H9 (cell line): ENCODE data around the gene LAMP2. TPM values are rescaled to one million over a fixed set of nuclear protein-coding genes. Genes with fewer than 3 reads are reported as not detected.

ENCODE experiments used
- DNase-seq: peaks from one replicate; pipeline ENCODE4 v3.0.0-alpha.2; 2017
- H2AFZ ChIP-seq: one replicate; pipeline ENCODE4 v1.6.1; 2013; ENCODE audit warnings: mild to moderate bottlenecking, low read length, control low read depth, moderate library complexity
- H2AK5ac ChIP-seq: 2 replicates; pipeline ENCODE4 v1.6.1; 2013; ENCODE audit warnings: low read length, control low read depth, mixed read lengths; ENCODE audit not compliant: insufficient read length
- H2BK120ac ChIP-seq: one replicate; pipeline ENCODE4 v1.6.1; 2013; ENCODE audit warnings: low read depth, mild to moderate bottlenecking, low read length, control low read depth, inconsistent platforms; ENCODE audit not compliant: poor library complexity, severe bottlenecking
- H2BK12ac ChIP-seq: 2 replicates; pipeline ENCODE4 v1.6.1; 2013; ENCODE audit warnings: low read length, control low read depth, mixed read lengths, low read depth; ENCODE audit not compliant: insufficient read length
- H2BK15ac ChIP-seq: 2 replicates; pipeline ENCODE4 v1.6.1; 2013; ENCODE audit warnings: low read depth, low read length, control low read depth
- H2BK20ac ChIP-seq: one replicate; pipeline ENCODE4 v1.6.1; 2013; ENCODE audit warnings: low read depth, mild to moderate bottlenecking, low read length, control low read depth, inconsistent platforms; ENCODE audit not compliant: poor library complexity, severe bottlenecking
- H2BK5ac ChIP-seq: 2 replicates; pipeline ENCODE4 v1.6.1; 2013; ENCODE audit warnings: low read length, control low read depth, mixed read lengths; ENCODE audit not compliant: insufficient read length
- H3K14ac ChIP-seq: 2 replicates; pipeline ENCODE4 v1.6.1; 2013; ENCODE audit warnings: low read length, control low read depth; ENCODE audit not compliant: insufficient read depth
- H3K18ac ChIP-seq: 2 replicates; pipeline ENCODE4 v1.6.1; 2013; ENCODE audit warnings: low read depth, mild to moderate bottlenecking, mixed read lengths, low read length, control low read depth; ENCODE audit not compliant: insufficient read length
- H3K23ac ChIP-seq: 2 replicates; pipeline ENCODE4 v1.6.1; 2013; ENCODE audit warnings: low read length, control low read depth, mixed read lengths, low read depth; ENCODE audit not compliant: insufficient read length
- H3K23me2 ChIP-seq: 2 replicates; pipeline ENCODE4 v1.6.1; 2013; ENCODE audit warnings: low read depth, mild to moderate bottlenecking, mixed read lengths, low read length, control low read depth; ENCODE audit not compliant: insufficient read length, poor library complexity, severe bottlenecking
- H3K27ac ChIP-seq: 2 replicates; pipeline ENCODE4 v1.5.1; 2013; ENCODE audit warnings: low read length, control low read depth, mixed read lengths, low read depth; ENCODE audit not compliant: insufficient read length
- H3K27me3 ChIP-seq: 2 replicates; pipeline ENCODE4 v1.6.1; 2013; ENCODE audit warnings: low read length, control low read depth, inconsistent platforms; ENCODE audit not compliant: insufficient read depth
- H3K4ac ChIP-seq: 2 replicates; pipeline ENCODE4 v1.6.1; 2013; ENCODE audit warnings: low read depth, mild to moderate bottlenecking, control low read depth, inconsistent platforms, low read length, moderate library complexity
- H3K4me1 ChIP-seq: 2 replicates; pipeline ENCODE4 v1.6.1; 2013; ENCODE audit warnings: low read length, control low read depth, inconsistent platforms; ENCODE audit not compliant: insufficient read depth
- H3K4me2 ChIP-seq: 2 replicates; pipeline ENCODE4 v1.6.1; 2013; ENCODE audit warnings: low read length, control low read depth, mixed read lengths; ENCODE audit not compliant: insufficient read length, insufficient read depth
- H3K56ac ChIP-seq: 2 replicates; pipeline ENCODE4 v1.6.1; 2013; ENCODE audit warnings: low read depth, mild to moderate bottlenecking, mixed read lengths, low read length, control low read depth; ENCODE audit not compliant: insufficient read length
- H3K79me1 ChIP-seq: 2 replicates; pipeline ENCODE4 v1.6.1; 2013; ENCODE audit warnings: low read depth, mild to moderate bottlenecking, moderate library complexity, low read length, control low read depth, inconsistent platforms; ENCODE audit not compliant: insufficient read depth, poor library complexity, severe bottlenecking
- H3K79me2 ChIP-seq: 2 replicates; pipeline ENCODE4 v1.6.1; 2013; ENCODE audit warnings: low read length, control low read depth, inconsistent platforms; ENCODE audit not compliant: insufficient read depth
- H3K9ac ChIP-seq: 2 replicates; pipeline ENCODE4 v1.6.1; 2013; ENCODE audit warnings: low read length, control low read depth, mixed read lengths; ENCODE audit not compliant: insufficient read length; ENCODE audit errors: extremely low read depth
- H3K9me3 ChIP-seq: one replicate; pipeline ENCODE4 v1.6.1; 2013; ENCODE audit warnings: low read depth, low read length, inconsistent platforms; ENCODE audit not compliant: control insufficient read depth
- H3T11ph ChIP-seq: one replicate; pipeline ENCODE4 v1.6.1; 2013; ENCODE audit warnings: mild to moderate bottlenecking, low read length, control low read depth, inconsistent platforms
- H4K20me1 ChIP-seq: one replicate; pipeline ENCODE4 v1.6.1; 2013; ENCODE audit not compliant: control insufficient read depth, insufficient read length, insufficient read depth
- H4K5ac ChIP-seq: 2 replicates; pipeline ENCODE4 v1.6.1; 2013; ENCODE audit warnings: low read depth, mild to moderate bottlenecking, mixed read lengths, low read length, control low read depth; ENCODE audit not compliant: insufficient read length
- H4K8ac ChIP-seq: replicated peaks from 2 replicates; pipeline ENCODE4 v1.6.1; 2013; ENCODE audit warnings: low read length, control low read depth, mixed read lengths, low read depth; ENCODE audit not compliant: insufficient read length
- H4K91ac ChIP-seq: 2 replicates; pipeline ENCODE4 v1.6.1; 2013; ENCODE audit warnings: low read depth, mild to moderate bottlenecking, moderate library complexity, mixed read lengths, low read length, control low read depth; ENCODE audit not compliant: insufficient read length
- H3K27ac Mint-ChIP-seq, 3 experiments: 2 replicates in 2 of 3; 3 replicates in 1 of 3; pipeline ENCODE4 v1.8.0; 2020 to 2021; ENCODE audit warnings: mixed read lengths in 3 of 3, mild to moderate bottlenecking in 1 of 3, moderate library complexity in 1 of 3
- H3K27me3 Mint-ChIP-seq: 2 replicates; pipeline ENCODE4 v1.8.0; 2021; ENCODE audit warnings: low read depth, mild to moderate bottlenecking, moderate library complexity, mixed read lengths
- H3K36me3 Mint-ChIP-seq, 3 experiments: 2 replicates in 2 of 3; 3 replicates in 1 of 3; pipeline ENCODE4 v1.8.0; 2020 to 2021; ENCODE audit warnings: low read depth in 3 of 3, mixed read lengths in 3 of 3; ENCODE audit not compliant: insufficient read depth in 1 of 3
- H3K4me1 Mint-ChIP-seq, 2 experiments: 2 replicates each; pipeline ENCODE4 v1.8.0; 2020; ENCODE audit warnings: mixed read lengths in 2 of 2
- H3K4me3 Mint-ChIP-seq, 2 experiments: 2 replicates in 1 of 2; 3 replicates in 1 of 2; pipeline ENCODE4 v1.8.0; 2020 to 2021; ENCODE audit warnings: mild to moderate bottlenecking in 2 of 2, mixed read lengths in 2 of 2, moderate library complexity in 1 of 2
- H3K9me3 Mint-ChIP-seq, 2 experiments: 2 replicates in 1 of 2; 3 replicates in 1 of 2; pipeline ENCODE4 v1.8.0; 2020; ENCODE audit warnings: mild to moderate bottlenecking in 2 of 2, mixed read lengths in 2 of 2, moderate library complexity in 1 of 2
- whole genome bisulfite sequencing: extraction: QIAGEN DNeasy Blood & Tissue Kit; methylation state at CpG from one replicate; pipeline ENCODE4 v1.1.7; 2013; ENCODE audit warnings: missing lambda C conversion rate, low lambda C conversion rate, mixed read lengths; ENCODE audit not compliant: insufficient read length; ENCODE audit errors: extremely low coverage; 5-methylcytosine and 5-hydroxymethylcytosine counted together
- total RNA-seq: library from RNA; stranded (reverse); gene quantifications from 2 replicates; pipeline ENCODE4 v1.2.1, GENCODE V29; 2021
- TF ChIP-seq, protein P1 (sequence below): fragments of 200-600 bp; sonication (generic); conservative IDR thresholded peaks from 3 replicates; pipeline ENCODE4 v1.8.0; 2021; ENCODE audit warnings: antibody characterized with exemption, mild to moderate bottlenecking

The LAMP2 gene
- total RNA-seq, 1 experiment from 2014 or later = 27.7 TPM

DNA sequence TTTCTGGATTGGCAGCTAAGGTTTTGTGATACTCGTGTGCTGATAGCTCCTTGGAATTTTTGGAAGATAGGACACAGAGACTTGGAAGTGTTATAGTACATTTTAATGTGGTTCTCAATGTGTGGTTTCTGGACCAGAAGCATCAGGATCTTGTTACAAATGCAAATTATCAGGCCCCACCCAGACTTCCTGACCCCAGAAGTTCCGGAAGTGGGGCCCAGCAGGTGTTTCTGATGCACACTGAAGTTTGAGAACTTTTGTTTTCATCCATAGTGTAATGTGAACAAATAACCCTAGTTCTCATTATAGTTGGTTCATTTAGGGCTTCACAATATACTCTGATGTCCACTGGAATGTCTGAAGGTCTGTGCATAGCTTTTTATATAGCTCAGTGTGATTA lies 49.6 kb downstream of the LAMP2 start:
- H3K36me3 Mint-ChIP-seq = no peaks in the 10 kb centered on the region; a peak in 2 of 7 replicates
- Histone ChIP-seq H4K5ac (no peak overlapping the region), H3K23ac (no peak overlapping the region), H3K27ac (no peak overlapping the region), H3K9ac (no peak overlapping the region), H3K4me2 (no peak overlapping the region), H3T11ph (no peak overlapping the region), H2BK12ac (no peak overlapping the region), H2BK20ac (no peak overlapping the region), H3K27me3 (no peaks in the 10 kb centered on the region), H2AFZ (no peak overlapping the region), H3K9me3 (peaks cover 14% of the 10 kb centered on the region), H3K56ac (no peak overlapping the region), H3K4ac (no peak overlapping the region), H3K79me2 (no peaks in the 10 kb centered on the region), H4K20me1 (no peaks in the 10 kb centered on the region), H4K91ac (no peak overlapping the region), H3K79me1 (no peaks in the 10 kb centered on the region), H3K4me1 (no peaks in the 10 kb centered on the region), H3K18ac (no peak overlapping the region), H2BK5ac (no peak overlapping the region), H2AK5ac (no peak overlapping the region), H4K8ac (no peak overlapping the region), H3K14ac (no peak overlapping the region), H2BK15ac (no peak overlapping the region), H3K23me2 (no peaks in the 10 kb centered on the region), H2BK120ac (no peak overlapping the region)
- H3K9me3 Mint-ChIP-seq = peaks cover 62 to 74% of the 10 kb centered on the region in 2 experiments
- TF ChIP-seq, protein P1, sequence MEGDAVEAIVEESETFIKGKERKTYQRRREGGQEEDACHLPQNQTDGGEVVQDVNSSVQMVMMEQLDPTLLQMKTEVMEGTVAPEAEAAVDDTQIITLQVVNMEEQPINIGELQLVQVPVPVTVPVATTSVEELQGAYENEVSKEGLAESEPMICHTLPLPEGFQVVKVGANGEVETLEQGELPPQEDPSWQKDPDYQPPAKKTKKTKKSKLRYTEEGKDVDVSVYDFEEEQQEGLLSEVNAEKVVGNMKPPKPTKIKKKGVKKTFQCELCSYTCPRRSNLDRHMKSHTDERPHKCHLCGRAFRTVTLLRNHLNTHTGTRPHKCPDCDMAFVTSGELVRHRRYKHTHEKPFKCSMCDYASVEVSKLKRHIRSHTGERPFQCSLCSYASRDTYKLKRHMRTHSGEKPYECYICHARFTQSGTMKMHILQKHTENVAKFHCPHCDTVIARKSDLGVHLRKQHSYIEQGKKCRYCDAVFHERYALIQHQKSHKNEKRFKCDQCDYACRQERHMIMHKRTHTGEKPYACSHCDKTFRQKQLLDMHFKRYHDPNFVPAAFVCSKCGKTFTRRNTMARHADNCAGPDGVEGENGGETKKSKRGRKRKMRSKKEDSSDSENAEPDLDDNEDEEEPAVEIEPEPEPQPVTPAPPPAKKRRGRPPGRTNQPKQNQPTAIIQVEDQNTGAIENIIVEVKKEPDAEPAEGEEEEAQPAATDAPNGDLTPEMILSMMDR = no peak
- DNase-seq = no peak
- WGBS = no CpG with 5 or more reads among the region's 2 CpGs
- peaks cover 0 to 4% of the 10 kb centered on the region in 2 experiments; a peak in 1 of 4 replicates for H3K4me1 Mint-ChIP-seq
- no peak overlapping the region for H3K27ac Mint-ChIP-seq
- H3K27me3 Mint-ChIP-seq = no peaks in the 10 kb centered on the region; the same call in 1 of the 2 replicates
- H3K4me3 Mint-ChIP-seq = no peak overlapping the region
